CD4-positive, alpha-beta T cell treated with Interleukin-21 for 1 hour (primary cell): Measurements from ENCODE around the gene ORM2.

Source experiments
- DNase-seq: peaks from one replicate; pipeline ENCODE4 v3.0.0-alpha.2; 2020

ORM2 gene

GRCh38 chr9:114296338-114296737, 33.3 kb upstream of the ORM2 start:
- DNase-seq: no peak

- no peak for DNase-seq
Observed at GRCh38 chr9:114299286-114300152, 30.1 kb upstream of the ORM2 start.

GRCh38 chr9:114300153-114300845, 29.4 kb upstream of the ORM2 start:
- DNase-seq: no peak

- no peak for DNase-seq
Observed at GRCh38 chr9:114300846-114301797, 28.5 kb upstream of the ORM2 start.

GRCh38 chr9:114301798-114302565, 27.7 kb upstream of the ORM2 start:
- no peak for DNase-seq

- DNase-seq: no peak
Observed at GRCh38 chr9:114302727-114303126, 26.9 kb upstream of the ORM2 start.

GRCh38 chr9:114303571-114303970, 26.1 kb upstream of the ORM2 start:
- DNase-seq: no peak

GRCh38 chr9:114303977-114304376, 25.7 kb upstream of the ORM2 start:
- no peak for DNase-seq

GRCh38 chr9:114304416-114305188, 25.1 kb upstream of the ORM2 start:
- DNase-seq: no peak

- DNase-seq: no peak
Observed at GRCh38 chr9:114307899-114308267, 21.8 kb upstream of the ORM2 start.

- DNase-seq: no peak
Observed at GRCh38 chr9:114308361-114308950, 21.2 kb upstream of the ORM2 start.

GRCh38 chr9:114309096-114309495, 20.6 kb upstream of the ORM2 start:
- DNase-seq: no peak

- no peak for DNase-seq
Observed at GRCh38 chr9:114310471-114311450, 18.9 kb upstream of the ORM2 start.

- no peak for DNase-seq
Observed at GRCh38 chr9:114311571-114312512, 17.8 kb upstream of the ORM2 start.

GRCh38 chr9:114312513-114312875, 17.2 kb upstream of the ORM2 start:
- no peak for DNase-seq

GRCh38 chr9:114313186-114313585, 16.5 kb upstream of the ORM2 start:
- DNase-seq: no peak

GRCh38 chr9:114314256-114314867, 15.3 kb upstream of the ORM2 start:
- DNase-seq: no peak
